Stimulated activated naive CD4-positive, alpha-beta T cell (primary cell): ENCODE measurements around the gene CMSS1.
"Not testable (repeated sequence)": the region's sequence is repeated elsewhere in the genome, so short reads cannot be mapped to it uniquely, and the experiment has no call there.

ENCODE experiments used
- DNase-seq, 6 experiments: peaks; one replicate each; lab custom pipeline; 2025; lab: John Stamatoyannopoulos, UW

Gene CMSS1

DNA sequence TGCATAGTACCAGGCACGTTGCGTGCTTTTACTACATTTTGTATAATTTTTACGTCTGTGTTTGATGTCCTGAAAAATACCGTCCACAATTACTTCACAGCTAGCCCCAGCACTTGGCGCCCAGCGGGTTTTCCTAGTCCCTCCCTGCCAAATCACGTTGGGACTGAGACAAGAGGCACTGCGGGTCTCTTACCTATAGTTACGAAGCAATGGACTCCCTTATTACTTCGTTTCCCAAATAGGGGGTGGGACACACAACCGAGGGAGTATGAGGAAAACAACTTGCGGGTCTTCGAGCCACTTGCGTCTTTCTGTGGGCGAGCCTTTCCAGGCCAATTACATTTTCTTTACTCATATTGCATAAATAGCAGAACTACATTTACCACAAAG is 620 bp upstream of the CMSS1 start:
- DNase-seq: peak in 2 of 6 experiments; percentile 25 to 61

- no peak for DNase-seq
Observed at GRCh38 chr3:99818818-99819217, 1.2 kb downstream of the CMSS1 start.

DNA sequence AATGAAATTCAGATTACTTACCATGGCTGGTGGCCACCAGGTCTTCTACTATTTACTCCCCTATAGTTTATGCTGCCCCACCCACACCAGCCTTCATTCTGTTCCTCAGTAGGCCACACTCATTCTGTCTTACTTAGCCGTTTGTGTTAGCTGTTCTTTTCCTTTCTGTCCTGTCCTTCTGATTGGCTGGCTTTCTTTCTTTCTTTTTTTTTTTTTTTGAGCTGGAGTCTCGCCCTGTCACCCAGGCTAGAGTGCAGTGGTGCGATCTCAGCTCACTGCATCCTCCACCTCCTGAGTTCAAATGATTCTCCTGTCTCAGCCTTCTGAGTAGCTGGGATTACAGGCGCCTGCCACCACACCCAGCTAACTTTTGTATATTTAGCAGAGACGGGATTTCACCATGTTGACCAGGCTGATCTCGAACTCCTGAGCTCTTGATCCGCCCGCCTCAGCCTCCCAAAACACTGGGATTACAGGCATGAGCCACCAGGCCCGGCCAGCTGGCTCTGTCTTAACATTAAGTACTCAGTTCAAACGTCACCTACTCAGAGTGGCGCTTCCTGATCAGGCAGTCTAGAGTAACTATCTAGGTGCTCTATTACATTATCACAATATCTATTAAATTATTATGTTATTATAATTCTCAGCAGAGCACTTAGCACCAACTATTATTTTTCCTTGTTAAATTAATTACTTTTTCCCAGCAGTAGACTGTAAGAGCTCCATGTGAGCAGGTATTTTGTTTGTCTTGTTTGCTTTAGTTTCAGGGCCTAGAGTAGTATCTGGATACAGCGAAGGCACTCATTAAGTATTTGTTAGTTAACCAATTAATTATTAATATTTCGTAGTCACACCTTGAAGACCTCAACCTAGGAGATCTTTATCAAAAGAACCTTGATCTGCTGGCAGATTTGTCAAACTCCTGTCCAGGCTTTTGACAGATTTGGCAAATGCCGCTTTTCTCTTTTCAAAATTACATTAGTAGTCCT is 6.4 kb downstream of the CMSS1 start:
- no peak for DNase-seq

DNA sequence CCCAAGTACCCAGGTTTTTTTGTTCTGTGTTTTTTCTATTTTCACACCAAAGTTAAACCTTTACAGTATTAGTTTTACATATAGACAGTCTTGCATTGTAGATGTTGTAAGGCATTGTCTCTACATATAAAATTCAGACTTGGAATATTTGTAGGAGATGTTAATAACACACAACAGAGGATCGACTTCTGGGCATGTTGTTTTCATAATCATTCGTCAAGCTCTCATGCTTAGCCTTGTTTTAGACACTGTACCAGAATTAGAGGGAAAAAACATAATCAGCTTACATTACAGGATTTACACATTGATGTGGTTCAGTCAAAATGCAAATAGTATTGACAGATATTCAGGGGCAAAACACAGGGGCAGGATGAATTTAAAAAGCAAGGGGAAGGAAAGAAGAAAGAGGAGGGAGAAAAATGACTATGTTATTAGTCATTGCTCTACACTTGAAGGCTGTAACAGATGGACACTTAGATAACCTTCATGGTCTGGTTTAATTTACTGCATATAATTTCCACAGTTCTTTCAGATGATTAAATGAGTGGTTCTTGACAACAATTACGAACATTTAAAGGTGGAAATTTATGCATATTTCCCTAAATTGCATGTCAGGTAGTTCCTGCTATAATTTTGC is 7.5 kb downstream of the CMSS1 start:
- no peak for DNase-seq

DNA sequence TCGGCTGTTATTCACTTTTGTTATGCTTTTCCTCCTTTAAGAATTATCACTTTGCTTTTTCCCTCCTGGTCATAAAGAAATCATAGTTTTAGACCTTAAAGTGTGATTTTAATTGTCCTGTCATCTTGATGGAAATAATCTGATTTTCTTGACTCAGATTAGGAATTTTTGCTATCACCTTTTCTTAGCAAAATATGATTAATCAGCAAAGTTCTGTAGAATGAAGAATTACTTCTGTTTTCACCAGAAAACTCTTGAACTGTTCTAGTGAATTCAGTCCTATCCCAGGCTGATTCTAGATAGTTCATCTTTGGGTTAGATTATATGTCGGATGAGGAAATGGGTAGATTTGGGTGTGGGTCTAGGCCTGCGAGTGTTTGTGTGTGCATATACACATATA is 12.2 kb downstream of the CMSS1 start:
- DNase-seq: no peak

DNA sequence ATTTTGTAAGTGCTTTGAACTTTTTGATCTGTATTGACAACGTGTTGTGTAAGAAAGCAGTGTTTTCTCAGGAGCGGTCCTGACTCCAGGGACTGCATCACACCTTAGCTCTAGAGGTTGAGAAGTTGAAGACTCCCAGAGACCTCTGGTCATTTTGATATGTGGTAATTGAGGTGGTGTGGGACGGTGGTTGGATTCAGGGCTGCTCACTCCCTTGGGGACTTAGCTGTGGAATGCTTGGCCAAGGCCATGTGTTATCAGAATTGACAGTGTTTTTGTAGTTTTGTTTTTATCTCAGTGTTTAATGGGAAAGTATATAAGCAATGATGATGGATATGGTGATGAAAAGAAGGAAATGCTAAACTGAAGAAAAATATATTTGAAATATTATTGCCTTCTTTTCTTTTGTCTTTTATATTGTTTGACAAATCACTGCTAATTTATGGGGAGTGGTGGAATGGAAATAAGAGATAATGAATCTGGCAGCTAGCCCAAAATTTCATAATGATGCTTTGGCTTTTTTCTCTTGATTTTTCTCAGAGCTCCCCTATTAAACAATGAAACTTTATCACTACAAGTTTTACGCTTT is 16.0 kb downstream of the CMSS1 start:
- no peak for DNase-seq

DNA sequence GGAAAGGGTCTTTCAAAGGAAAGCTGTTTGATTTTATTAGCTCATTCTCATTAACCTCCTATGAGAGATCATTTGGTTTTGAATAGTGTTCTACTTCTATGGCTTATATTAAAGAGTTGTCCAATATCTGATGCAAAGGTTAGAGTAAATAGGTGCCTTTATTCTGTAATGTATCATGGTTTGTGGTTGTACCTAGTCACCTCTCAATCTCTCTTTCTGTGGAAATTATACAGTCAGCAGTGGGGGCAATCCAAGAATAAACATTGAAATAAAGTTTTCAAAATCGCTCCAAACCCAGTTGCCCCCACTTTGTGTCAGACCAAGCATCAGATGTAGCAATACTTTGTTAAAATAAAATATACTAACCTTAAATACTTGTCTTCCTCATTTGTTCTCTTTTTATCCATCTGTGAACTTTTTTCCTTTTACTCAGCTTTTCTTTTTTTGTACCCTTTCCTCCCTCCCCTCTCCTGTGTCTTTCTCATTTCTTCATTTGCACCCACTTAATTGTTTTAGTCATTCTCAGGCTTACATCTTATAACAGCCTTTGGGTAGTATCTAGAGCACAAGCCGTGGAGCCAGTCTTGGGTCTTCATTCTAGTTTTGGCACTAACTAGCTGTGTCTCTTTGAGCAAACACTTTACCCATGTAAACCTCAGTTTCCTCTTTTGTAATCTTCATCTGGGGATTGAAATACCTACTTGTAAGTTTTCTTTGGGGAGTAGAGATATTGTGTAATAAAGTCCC is 16.7 kb downstream of the CMSS1 start:
- DNase-seq: no peak

GRCh38 chr3:99836681-99837080 is 19.0 kb downstream of the CMSS1 start:
- DNase-seq: no peak

DNA sequence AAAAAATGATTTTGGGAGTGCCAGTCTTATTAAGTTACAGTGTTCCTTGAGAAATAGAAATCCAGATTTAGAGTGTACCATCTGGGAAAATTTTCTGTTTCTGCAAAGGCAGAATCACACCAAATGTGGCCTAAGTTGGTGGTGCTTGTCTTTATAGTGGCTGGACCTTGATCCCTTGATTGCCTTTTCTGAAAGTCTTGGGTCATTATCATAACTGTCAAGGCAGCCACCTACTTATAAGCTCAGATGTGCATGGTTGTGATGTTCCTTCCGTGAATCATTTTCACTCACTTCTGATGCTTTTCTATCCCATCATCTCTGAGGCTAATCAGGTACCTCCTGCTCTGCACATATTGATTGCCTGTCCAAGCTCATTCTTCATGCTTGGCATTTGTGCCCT is 20.1 kb downstream of the CMSS1 start:
- DNase-seq: no peak

- no peak for DNase-seq
Observed at GRCh38 chr3:99838755-99839154, 21.1 kb downstream of the CMSS1 start.

DNA sequence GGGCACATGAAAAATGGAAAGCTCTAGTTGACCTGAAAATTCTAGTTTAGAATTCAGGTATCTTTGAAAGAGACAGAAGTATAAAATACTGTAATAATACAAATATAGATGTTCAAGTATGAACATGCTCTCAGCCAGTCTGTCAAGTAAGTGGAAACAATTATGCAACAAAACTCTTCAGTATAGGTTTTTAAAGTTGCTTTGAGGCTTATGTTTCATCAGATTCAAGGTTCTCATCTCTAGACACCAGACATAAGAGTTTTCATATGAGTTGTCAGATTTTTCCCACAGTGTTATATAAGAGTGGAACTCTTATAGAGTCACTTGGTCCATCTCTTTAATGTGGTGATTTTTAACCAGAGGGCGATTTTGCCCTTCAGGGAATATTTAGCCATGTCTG is 22.0 kb downstream of the CMSS1 start:
- no peak for DNase-seq

- not testable (repeated sequence) for DNase-seq
Observed at GRCh38 chr3:99841949-99842348, 24.3 kb downstream of the CMSS1 start.

DNA sequence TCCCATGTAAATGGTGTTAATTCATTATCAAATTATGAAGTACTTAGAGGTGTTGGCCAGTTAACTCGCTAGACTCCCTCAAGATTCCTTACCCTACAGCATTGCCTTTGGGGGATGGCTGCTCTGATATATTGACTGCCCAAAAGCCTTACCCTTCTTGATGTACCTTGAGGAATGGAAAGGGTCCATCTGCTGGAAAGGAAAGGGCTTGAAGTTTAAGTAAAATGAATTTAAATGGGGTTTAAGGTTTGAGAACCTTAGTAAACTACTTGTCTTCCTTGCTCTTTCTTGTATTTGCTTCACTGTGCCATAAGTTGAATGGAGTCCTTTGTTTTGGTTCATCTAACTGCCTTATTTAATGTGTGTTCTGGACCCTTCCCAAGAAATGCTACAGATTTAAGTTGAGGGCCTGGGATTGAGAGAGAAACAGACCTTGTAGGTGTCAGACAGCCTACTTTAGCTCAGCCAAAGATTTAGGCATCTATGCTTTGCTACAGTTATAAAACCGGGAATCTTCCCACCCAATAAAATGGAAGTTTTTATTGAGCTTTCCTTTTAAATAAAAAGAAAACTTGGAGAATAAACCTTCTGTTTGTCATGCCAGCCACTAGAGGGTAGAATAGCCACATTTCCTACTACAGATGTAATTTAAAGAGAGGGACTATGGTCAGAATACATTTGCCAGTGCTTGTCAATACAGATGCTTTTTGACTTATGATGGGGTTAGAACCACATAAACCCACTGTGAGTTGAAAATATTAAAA is 25.3 kb downstream of the CMSS1 start:
- DNase-seq: no peak

- DNase-seq: no peak
Observed at GRCh38 chr3:99843590-99844258, 26.1 kb downstream of the CMSS1 start.

DNA sequence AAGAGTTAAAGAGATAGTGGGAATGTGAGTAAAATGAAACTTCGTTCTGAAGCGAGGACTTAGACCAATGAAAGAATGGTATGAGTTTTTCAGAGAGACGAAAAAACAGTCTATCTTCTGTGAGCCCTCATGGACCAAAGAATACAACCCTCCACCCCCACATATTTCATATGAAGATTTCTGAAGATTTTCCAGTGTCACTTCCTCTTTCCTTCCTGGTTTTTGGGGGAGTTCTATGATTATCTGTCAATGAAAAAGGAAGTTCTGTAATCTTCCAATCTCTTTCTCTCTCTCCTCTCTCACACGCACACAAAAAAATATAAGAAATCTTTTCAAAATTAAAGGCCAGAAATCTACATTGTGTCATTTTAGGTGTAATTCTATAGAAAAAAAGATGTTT is 27.7 kb downstream of the CMSS1 start:
- DNase-seq: no peak

GRCh38 chr3:99845999-99846398 is 28.3 kb downstream of the CMSS1 start:
- DNase-seq: no peak

- no peak for DNase-seq
Observed at GRCh38 chr3:99846477-99847160, 29.0 kb downstream of the CMSS1 start.

DNA sequence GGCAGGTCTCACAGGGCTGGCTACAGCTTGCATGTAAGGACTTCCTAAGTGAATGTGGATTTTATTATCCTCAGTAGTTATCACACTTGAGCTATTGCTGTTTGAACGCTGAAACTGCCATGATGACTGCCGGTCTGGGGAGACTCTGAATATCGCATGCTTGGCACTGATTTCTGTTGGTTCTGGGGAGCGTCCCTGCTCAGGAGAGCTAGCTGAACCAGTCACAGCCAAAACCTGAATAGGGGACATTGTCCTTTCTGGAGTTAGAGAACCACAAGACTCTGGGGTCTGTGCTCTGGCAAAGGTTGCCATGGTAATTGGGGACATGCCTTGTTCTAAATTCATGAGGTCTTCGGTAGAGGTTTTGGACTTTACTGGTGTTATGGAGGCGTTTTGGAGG is 30.8 kb downstream of the CMSS1 start:
- no peak for DNase-seq

DNA sequence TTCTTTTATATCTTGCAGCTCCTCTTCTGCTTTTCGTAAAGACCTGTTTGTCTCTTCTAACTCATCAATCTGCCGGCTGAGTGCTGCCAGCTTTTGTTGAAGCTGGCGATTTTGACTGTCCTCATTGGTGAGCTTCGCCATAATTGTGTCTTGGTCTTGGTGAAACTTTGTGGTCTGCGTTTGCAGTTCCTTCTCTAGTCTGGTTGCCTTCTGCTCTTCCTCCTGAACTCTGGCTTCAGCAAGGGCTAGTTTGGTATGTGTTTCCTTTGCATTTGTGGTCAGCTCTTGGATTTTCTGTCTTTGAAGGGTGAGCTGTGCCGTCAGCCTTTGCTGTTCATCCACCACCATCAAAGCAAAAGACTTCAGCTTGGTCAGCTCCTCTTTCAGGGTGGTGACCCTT is 32.9 kb downstream of the CMSS1 start:
- DNase-seq: no peak

DNA sequence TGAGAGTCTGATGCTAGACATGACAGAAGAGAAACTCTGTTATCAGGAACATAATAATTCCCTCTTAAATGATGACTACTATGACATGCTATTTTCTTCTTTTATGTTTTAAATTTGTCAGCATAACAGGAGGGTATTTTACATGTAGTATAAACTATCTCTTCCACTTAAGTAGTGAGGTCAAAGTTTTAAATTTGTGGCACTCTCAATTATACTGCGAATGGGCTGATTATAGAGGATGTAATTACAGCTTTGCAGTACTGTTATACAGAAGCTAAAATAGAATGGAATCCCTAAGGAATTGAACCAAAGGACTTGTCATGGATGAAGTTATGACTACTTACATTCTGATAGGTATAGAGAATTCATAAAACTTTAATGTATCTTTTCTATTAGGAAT is 34.3 kb downstream of the CMSS1 start:
- no peak for DNase-seq
